ENCODE results near the gene ZNF182. TPM values are rescaled to one million over a fixed set of nuclear protein-coding genes. Genes with fewer than 3 reads are reported as not detected.
"Not testable (repeated sequence)": the region's sequence is repeated elsewhere in the genome, so short reads cannot be mapped to it uniquely, and the experiment has no call there.

The ZNF182 gene
- total and polyA plus RNA-seq, 4 donors, result 0.97 to 3.1 (median 2.2) TPM

DNA sequence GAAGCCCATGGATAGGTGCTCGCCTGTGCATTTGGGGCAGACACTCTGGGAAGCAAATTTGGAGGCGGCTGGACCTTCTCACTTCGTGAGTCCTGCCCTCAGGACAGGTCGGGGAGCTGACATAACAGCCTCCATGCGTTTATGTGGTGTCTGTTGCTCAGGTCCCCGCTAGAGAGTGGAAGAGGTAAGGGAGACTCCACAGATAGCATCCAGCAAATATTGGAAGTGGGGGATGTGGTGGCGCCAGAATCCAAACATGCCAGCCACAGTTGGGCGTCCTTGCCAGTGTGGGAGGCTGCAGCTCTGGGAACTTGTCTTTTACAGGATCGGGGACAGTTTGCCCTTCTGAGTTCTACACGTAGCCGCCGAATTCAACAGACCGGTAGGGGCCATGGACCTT, 47.8 kb downstream of the ZNF182 start:
- H3K36me3 ChIP-seq (ENCODE audit: control insufficient read depth in 4 of 4, insufficient read depth in 3 of 4, low read depth in 1 of 4, low read length in 3 of 4), result no peaks in the 10 kb centered on the region
- TF ChIP-seq HNF4A (conservative IDR thresholded peaks at IDR 0.05) (no peak), HNF4G (IDR thresholded peaks at IDR 0.05) (no peak), RXRA (IDR thresholded peaks at IDR 0.05) (no peak), SP1 (IDR thresholded peaks at IDR 0.05) (no peak), TAF1 (conservative IDR thresholded peaks at IDR 0.05) (no peak), YY1 (IDR thresholded peaks at IDR 0.05) (no peak), FOXA2 (IDR thresholded peaks at IDR 0.05) (no peak), FOXA1 (IDR thresholded peaks at IDR 0.05) (no peak), RAD21 (IDR thresholded peaks at IDR 0.05) (no peak), NR2F2 (IDR thresholded peaks at IDR 0.05) (no peak), EGR1 (IDR thresholded peaks at IDR 0.05; ENCODE audit: low read depth in 2 of 2) (no peak)
- TF ChIP-seq, protein P1, sequence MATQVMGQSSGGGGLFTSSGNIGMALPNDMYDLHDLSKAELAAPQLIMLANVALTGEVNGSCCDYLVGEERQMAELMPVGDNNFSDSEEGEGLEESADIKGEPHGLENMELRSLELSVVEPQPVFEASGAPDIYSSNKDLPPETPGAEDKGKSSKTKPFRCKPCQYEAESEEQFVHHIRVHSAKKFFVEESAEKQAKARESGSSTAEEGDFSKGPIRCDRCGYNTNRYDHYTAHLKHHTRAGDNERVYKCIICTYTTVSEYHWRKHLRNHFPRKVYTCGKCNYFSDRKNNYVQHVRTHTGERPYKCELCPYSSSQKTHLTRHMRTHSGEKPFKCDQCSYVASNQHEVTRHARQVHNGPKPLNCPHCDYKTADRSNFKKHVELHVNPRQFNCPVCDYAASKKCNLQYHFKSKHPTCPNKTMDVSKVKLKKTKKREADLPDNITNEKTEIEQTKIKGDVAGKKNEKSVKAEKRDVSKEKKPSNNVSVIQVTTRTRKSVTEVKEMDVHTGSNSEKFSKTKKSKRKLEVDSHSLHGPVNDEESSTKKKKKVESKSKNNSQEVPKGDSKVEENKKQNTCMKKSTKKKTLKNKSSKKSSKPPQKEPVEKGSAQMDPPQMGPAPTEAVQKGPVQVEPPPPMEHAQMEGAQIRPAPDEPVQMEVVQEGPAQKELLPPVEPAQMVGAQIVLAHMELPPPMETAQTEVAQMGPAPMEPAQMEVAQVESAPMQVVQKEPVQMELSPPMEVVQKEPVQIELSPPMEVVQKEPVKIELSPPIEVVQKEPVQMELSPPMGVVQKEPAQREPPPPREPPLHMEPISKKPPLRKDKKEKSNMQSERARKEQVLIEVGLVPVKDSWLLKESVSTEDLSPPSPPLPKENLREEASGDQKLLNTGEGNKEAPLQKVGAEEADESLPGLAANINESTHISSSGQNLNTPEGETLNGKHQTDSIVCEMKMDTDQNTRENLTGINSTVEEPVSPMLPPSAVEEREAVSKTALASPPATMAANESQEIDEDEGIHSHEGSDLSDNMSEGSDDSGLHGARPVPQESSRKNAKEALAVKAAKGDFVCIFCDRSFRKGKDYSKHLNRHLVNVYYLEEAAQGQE (IDR thresholded peaks at IDR 0.05), result no peak
- TF ChIP-seq, protein P2, sequence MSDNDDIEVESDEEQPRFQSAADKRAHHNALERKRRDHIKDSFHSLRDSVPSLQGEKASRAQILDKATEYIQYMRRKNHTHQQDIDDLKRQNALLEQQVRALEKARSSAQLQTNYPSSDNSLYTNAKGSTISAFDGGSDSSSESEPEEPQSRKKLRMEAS (IDR thresholded peaks at IDR 0.05), result no peak
- TF ChIP-seq, protein P3, sequence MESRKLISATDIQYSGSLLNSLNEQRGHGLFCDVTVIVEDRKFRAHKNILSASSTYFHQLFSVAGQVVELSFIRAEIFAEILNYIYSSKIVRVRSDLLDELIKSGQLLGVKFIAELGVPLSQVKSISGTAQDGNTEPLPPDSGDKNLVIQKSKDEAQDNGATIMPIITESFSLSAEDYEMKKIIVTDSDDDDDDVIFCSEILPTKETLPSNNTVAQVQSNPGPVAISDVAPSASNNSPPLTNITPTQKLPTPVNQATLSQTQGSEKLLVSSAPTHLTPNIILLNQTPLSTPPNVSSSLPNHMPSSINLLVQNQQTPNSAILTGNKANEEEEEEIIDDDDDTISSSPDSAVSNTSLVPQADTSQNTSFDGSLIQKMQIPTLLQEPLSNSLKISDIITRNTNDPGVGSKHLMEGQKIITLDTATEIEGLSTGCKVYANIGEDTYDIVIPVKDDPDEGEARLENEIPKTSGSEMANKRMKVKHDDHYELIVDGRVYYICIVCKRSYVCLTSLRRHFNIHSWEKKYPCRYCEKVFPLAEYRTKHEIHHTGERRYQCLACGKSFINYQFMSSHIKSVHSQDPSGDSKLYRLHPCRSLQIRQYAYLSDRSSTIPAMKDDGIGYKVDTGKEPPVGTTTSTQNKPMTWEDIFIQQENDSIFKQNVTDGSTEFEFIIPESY (IDR thresholded peaks at IDR 0.05), result no peak
- TF ChIP-seq, protein P4, sequence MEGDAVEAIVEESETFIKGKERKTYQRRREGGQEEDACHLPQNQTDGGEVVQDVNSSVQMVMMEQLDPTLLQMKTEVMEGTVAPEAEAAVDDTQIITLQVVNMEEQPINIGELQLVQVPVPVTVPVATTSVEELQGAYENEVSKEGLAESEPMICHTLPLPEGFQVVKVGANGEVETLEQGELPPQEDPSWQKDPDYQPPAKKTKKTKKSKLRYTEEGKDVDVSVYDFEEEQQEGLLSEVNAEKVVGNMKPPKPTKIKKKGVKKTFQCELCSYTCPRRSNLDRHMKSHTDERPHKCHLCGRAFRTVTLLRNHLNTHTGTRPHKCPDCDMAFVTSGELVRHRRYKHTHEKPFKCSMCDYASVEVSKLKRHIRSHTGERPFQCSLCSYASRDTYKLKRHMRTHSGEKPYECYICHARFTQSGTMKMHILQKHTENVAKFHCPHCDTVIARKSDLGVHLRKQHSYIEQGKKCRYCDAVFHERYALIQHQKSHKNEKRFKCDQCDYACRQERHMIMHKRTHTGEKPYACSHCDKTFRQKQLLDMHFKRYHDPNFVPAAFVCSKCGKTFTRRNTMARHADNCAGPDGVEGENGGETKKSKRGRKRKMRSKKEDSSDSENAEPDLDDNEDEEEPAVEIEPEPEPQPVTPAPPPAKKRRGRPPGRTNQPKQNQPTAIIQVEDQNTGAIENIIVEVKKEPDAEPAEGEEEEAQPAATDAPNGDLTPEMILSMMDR (IDR thresholded peaks at IDR 0.05; ENCODE audit: low read depth, low read length, missing input control), result no peak
- no peaks in the 10 kb centered on the region for H3K27me3 ChIP-seq (ENCODE audit: control insufficient read depth in 4 of 4, insufficient read depth in 4 of 4, low read length in 3 of 4)
- no peak overlapping the region for H3K4me3 ChIP-seq (ENCODE audit: low read depth in 1 of 3, low read length in 3 of 3)
- no peaks in the 10 kb centered on the region for H3K4me1 ChIP-seq (ENCODE audit: control insufficient read depth in 4 of 4, insufficient read depth in 4 of 4, low read length in 3 of 4)
- no peak overlapping the region for H3K9ac ChIP-seq (ENCODE audit: low read depth in 1 of 2, low read length in 2 of 2)
- H3K27ac ChIP-seq (ENCODE audit: low read depth in 1 of 2, low read length in 2 of 2), result no peak overlapping the region
- peaks cover 0 to 17% (median 6%) of the 10 kb centered on the region in 4 donors for H3K9me3 ChIP-seq (ENCODE audit: control insufficient read depth in 4 of 4, low read length in 3 of 4)
- WGBS, result 77% methylated on average over 13 of the region's 13 CpGs
- no peak for DNase-seq (ENCODE audit: low spot score)

DNA sequence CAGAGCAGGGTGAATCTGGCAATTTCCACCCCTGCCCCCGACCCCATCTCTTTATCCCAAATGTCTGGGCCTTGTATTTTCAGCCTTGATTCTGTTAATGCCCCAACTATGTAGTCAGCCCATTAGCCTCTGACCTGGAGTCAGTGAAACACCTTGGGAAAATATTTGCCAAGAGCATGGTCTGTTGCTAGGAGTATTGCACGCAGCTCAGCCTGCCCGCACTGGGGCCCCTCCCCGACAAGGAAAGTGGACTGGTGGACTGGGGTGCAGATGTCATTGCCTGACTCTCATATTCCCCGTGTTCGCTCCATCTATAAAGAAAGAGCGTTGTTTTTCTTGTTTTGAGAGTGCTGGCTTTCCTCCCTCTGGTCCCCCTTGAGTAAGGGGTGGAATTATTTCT, 48.5 kb downstream of the ZNF182 start:
- H3K4me1 ChIP-seq (ENCODE audit: control insufficient read depth in 4 of 4, insufficient read depth in 4 of 4, low read length in 3 of 4); H3K9ac ChIP-seq (ENCODE audit: low read depth in 1 of 2, low read length in 2 of 2); H3K27ac ChIP-seq (ENCODE audit: low read depth in 1 of 2, low read length in 2 of 2); H3K4me3 ChIP-seq (ENCODE audit: low read depth in 1 of 3, low read length in 3 of 3); H3K27me3 ChIP-seq (ENCODE audit: control insufficient read depth in 4 of 4, insufficient read depth in 4 of 4, low read length in 3 of 4); DNase-seq (ENCODE audit: low spot score); H3K36me3 ChIP-seq (ENCODE audit: control insufficient read depth in 4 of 4, insufficient read depth in 3 of 4, low read depth in 1 of 4, low read length in 3 of 4): not testable (repeated sequence)
- 53% methylated on average over 7 of the region's 7 CpGs for WGBS
- peaks cover 0 to 18% (median 6%) of the 10 kb centered on the region in 4 donors for H3K9me3 ChIP-seq (ENCODE audit: control insufficient read depth in 4 of 4, low read length in 3 of 4)
